GM23338 (cell line): ENCODE data around the gene DBNL. TPM values are rescaled to one million over a fixed set of nuclear protein-coding genes. Genes with fewer than 3 reads are reported as not detected.

Experiments used
- ATAC-seq: fragments of 200-7000 bp; cut with Tn5 transposase; 3 replicates; pipeline ENCODE4 v1.9.1; 2020
- DNase-seq: peaks from one replicate; pipeline ENCODE4 v3.0.0-alpha.2; 2015; ENCODE audit warnings: low spot score
- H2AFZ ChIP-seq: fragments of 200-600 bp; sonication (generic); 2 replicates; pipeline ENCODE4 v1.8.0; 2016; ENCODE audit warnings: antibody characterized with exemption, mild to moderate bottlenecking, moderate library complexity
- H3F3A ChIP-seq: fragments of 200-600 bp; sonication (generic); replicated peaks from 2 replicates; pipeline ENCODE4 v1.8.0; 2017; ENCODE audit warnings: antibody characterized with exemption, mixed run types, low read depth
- H3K27ac ChIP-seq: fragments of 200-600 bp; sonication (generic); 2 replicates; pipeline ENCODE4 v1.6.1; 2016; ENCODE audit warnings: low read depth
- H3K27me3 ChIP-seq: fragments of 200-600 bp; sonication (generic); 2 replicates; pipeline ENCODE4 v1.8.0; 2016; ENCODE audit warnings: mild to moderate bottlenecking, mixed run types, moderate library complexity; ENCODE audit not compliant: insufficient read depth
- H3K36me3 ChIP-seq: fragments of 200-600 bp; sonication (generic); 2 replicates; pipeline ENCODE4 v1.8.0; 2016; ENCODE audit warnings: mild to moderate bottlenecking; ENCODE audit not compliant: insufficient read depth
- H3K4me1 ChIP-seq: fragments of 200-600 bp; sonication (generic); 2 replicates; pipeline ENCODE4 v1.8.0; 2016; ENCODE audit warnings: mild to moderate bottlenecking, moderate library complexity; ENCODE audit not compliant: insufficient read depth
- H3K4me2 ChIP-seq: fragments of 200-600 bp; sonication (generic); 2 replicates; pipeline ENCODE4 v1.7.1; 2017; ENCODE audit warnings: mixed run types
- H3K4me3 ChIP-seq: fragments of 200-600 bp; sonication (generic); 2 replicates; pipeline ENCODE4 v1.6.1; 2016; ENCODE audit warnings: mixed run types
- H3K79me2 ChIP-seq: fragments of 200-600 bp; sonication (generic); replicated peaks from 2 replicates; pipeline ENCODE4 v1.8.0; 2017; ENCODE audit warnings: mild to moderate bottlenecking; ENCODE audit not compliant: insufficient read depth
- H3K9me2 ChIP-seq: fragments of 200-600 bp; sonication (generic); 2 replicates; pipeline ENCODE4 v1.8.0; 2017; ENCODE audit not compliant: insufficient read depth
- H4K20me1 ChIP-seq: fragments of 200-600 bp; sonication (generic); replicated peaks from 2 replicates; pipeline ENCODE4 v1.8.0; 2017; ENCODE audit warnings: mild to moderate bottlenecking; ENCODE audit not compliant: insufficient read depth
- H3K27ac Mint-ChIP-seq: 2 replicates; pipeline ENCODE4 v1.8.0; 2020; ENCODE audit warnings: inconsistent platforms, mild to moderate bottlenecking, moderate library complexity, mixed read lengths
- H3K27me3 Mint-ChIP-seq: 3 replicates; pipeline ENCODE4 v1.8.0; 2022; ENCODE audit warnings: low read depth, mild to moderate bottlenecking, moderate library complexity, mixed read lengths, inconsistent platforms; ENCODE audit not compliant: insufficient read depth, poor library complexity
- H3K36me3 Mint-ChIP-seq: 3 replicates; pipeline ENCODE4 v1.8.0; 2021; ENCODE audit warnings: low read depth, mild to moderate bottlenecking, inconsistent platforms, moderate library complexity, mixed read lengths
- H3K4me1 Mint-ChIP-seq: 3 replicates; pipeline ENCODE4 v1.8.0; 2020; ENCODE audit warnings: mild to moderate bottlenecking, inconsistent platforms, mixed read lengths
- H3K4me3 Mint-ChIP-seq: 3 replicates; pipeline ENCODE4 v1.8.0; 2021; ENCODE audit warnings: moderate library complexity, mild to moderate bottlenecking, inconsistent platforms, mixed read lengths
- H3K9me3 Mint-ChIP-seq: 3 replicates; pipeline ENCODE4 v1.8.0; 2020; ENCODE audit warnings: moderate library complexity, mild to moderate bottlenecking, inconsistent platforms, mixed read lengths
- CREB1 ChIP-seq: fragments of 250-450 bp; sonication (Bioruptor Pico); IDR thresholded peaks from 2 replicates; pipeline ENCODE4 v1.5.0; 2020; ENCODE audit warnings: low read depth, mild to moderate bottlenecking, moderate library complexity
- CTCF ChIP-seq, 2 experiments: fragments of 200-600 bp in 1 of 2; sonication (generic) in 1 of 2; conservative IDR thresholded peaks; 2 replicates each; pipeline versions ENCODE4 v1.5.1 to v1.6.1; 2016 to 2017; ENCODE audit warnings: antibody characterized with exemption in 2 of 2, low read depth in 2 of 2, mild to moderate bottlenecking in 2 of 2, moderate library complexity in 1 of 2
- ETS1 ChIP-seq: IDR thresholded peaks from 2 replicates; pipeline ENCODE4 v1.6.1; 2016; ENCODE audit warnings: antibody characterized with exemption
- EZH2 ChIP-seq: fragments of 200-600 bp; sonication (generic); IDR thresholded peaks from one replicate; pipeline ENCODE4 v1.8.0; 2017; ENCODE audit warnings: antibody characterized with exemption, mild to moderate bottlenecking, low read depth; ENCODE audit not compliant: unreplicated experiment
- EZH2phosphoT487 ChIP-seq: fragments of 200-600 bp; sonication (generic); IDR thresholded peaks from one replicate; pipeline ENCODE4 v1.8.1; 2018; ENCODE audit warnings: antibody characterized with exemption; ENCODE audit not compliant: unreplicated experiment
- JUNB ChIP-seq: IDR thresholded peaks from one replicate; pipeline ENCODE4 v1.6.1; 2016; ENCODE audit warnings: antibody characterized with exemption; ENCODE audit not compliant: unreplicated experiment
- NANOG ChIP-seq: IDR thresholded peaks from 2 replicates; pipeline ENCODE4 v1.6.1; 2016; ENCODE audit warnings: antibody characterized with exemption, borderline replicate concordance
- POLR2AphosphoS5 ChIP-seq: IDR thresholded peaks from 2 replicates; pipeline ENCODE4 v1.6.1; 2016; ENCODE audit warnings: antibody characterized with exemption, low read depth
- REST ChIP-seq: IDR thresholded peaks from one replicate; pipeline ENCODE4 v1.6.1; 2018; ENCODE audit warnings: antibody characterized with exemption; ENCODE audit not compliant: unreplicated experiment
- STAT1 ChIP-seq: IDR thresholded peaks from one replicate; pipeline ENCODE4 v1.6.1; 2016; ENCODE audit warnings: antibody characterized with exemption; ENCODE audit not compliant: unreplicated experiment
- ZNF114 ChIP-seq: fragments of 250-450 bp; sonication (Bioruptor Pico); IDR thresholded peaks from 2 replicates; pipeline ENCODE4 v1.5.0; 2020; ENCODE audit warnings: mild to moderate bottlenecking, moderate library complexity
- ZNF331 ChIP-seq: fragments of 250-450 bp; sonication (Bioruptor Pico); IDR thresholded peaks from 2 replicates; pipeline ENCODE4 v1.5.0; 2020; ENCODE audit warnings: low read depth, mild to moderate bottlenecking, moderate library complexity
- ZNF462 ChIP-seq: fragments of 250-450 bp; sonication (Bioruptor Pico); IDR thresholded peaks from 2 replicates; pipeline ENCODE4 v1.5.0; 2020; ENCODE audit warnings: mild to moderate bottlenecking, moderate library complexity
- polyA plus RNA-seq: library from polyadenylated mRNA; unstranded; fragments of >200 nt; fragmentation: Nextera tagmentation; extraction: Ambion mirVana; gene quantifications from 2 replicates; pipeline ENCODE4 v1.2.1, GENCODE V29; 2016
- total RNA-seq: library from RNA; depleted of rRNA; stranded (reverse); fragments of >200 nt; shearing (Covaris generic); gene quantifications from 2 replicates; pipeline ENCODE4 v1.2.3, GENCODE V29; 2014

Gene DBNL
- total and polyA plus RNA-seq, 2 experiments from 2014 or later: 18.1 to 49.4 TPM

GRCh38 chr7:44077061-44077460 is 32.6 kb downstream of the DBNL start:
- no peaks in the 10 kb centered on the region for H3K36me3 ChIP-seq
- H3K4me1 ChIP-seq: peaks cover 4% of the 10 kb centered on the region
- no peak for DNase-seq
- no peak overlapping the region for H3K27ac ChIP-seq
- H3K27ac Mint-ChIP-seq: no peak overlapping the region
- peaks cover 36% of the 10 kb centered on the region for H3K36me3 Mint-ChIP-seq
- H3F3A ChIP-seq: no peaks in the 10 kb centered on the region; the same call in 1 of the 2 replicates
- TF ChIP-seq ZNF114 (CRISPR knock-in tag) (no peak), CREB1 (CRISPR knock-in tag) (no peak), ZNF331 (no peak), EZH2 (no peak), JUNB (no peak), EZH2phosphoT487 (no peak), NANOG (no peak), STAT1 (no peak), REST (no peak), CTCF (conservative IDR thresholded peaks at IDR 0.05; ENCODE audit: low read depth in 2 of 2) (no peak), ZNF462 (CRISPR knock-in tag) (no peak), POLR2AphosphoS5 (no peak), ETS1 (no peak)
- no peaks in the 10 kb centered on the region for H3K9me2 ChIP-seq
- peaks cover 26% of the 10 kb centered on the region for H3K27me3 Mint-ChIP-seq
- H3K4me1 Mint-ChIP-seq: peaks cover 7% of the 10 kb centered on the region
- no peak overlapping the region for H3K4me3 ChIP-seq
- H4K20me1 ChIP-seq: no peaks in the 10 kb centered on the region; the same call in 1 of the 2 replicates
- H3K9me3 Mint-ChIP-seq: no peaks in the 10 kb centered on the region
- H3K27me3 ChIP-seq: no peaks in the 10 kb centered on the region
- no peaks in the 10 kb centered on the region for H3K79me2 ChIP-seq
- H3K4me2 ChIP-seq: no peak overlapping the region
- no peak overlapping the region for H3K4me3 Mint-ChIP-seq
- no peak overlapping the region for H2AFZ ChIP-seq
- no peak for ATAC-seq
